Right atrium auricular region (tissue), 2 donors: ENCODE measurements around the gene ERGIC1. TPM values are rescaled to one million over a fixed set of nuclear protein-coding genes. Genes with fewer than 3 reads are reported as not detected.
A peak's percentile ranks its signal among the peaks of the same experiment; 100 is the strongest.

Source experiments
- DNase-seq: peaks from one replicate; pipeline ENCODE4 v3.0.0-alpha.2; 2019; ENCODE audit warnings: low spot score
- H3K27ac ChIP-seq, 2 donors: fragments of 200-600 bp; sonication (generic); 1 replicate in 1 of 2; 2 replicates in 1 of 2; pipeline ENCODE4 v1.5.1; 2016 to 2019
- H3K27me3 ChIP-seq, 2 donors: fragments of 200-600 bp; sonication (generic); one replicate each; pipeline versions ENCODE4 v1.5.1 to v1.6.0; 2017 to 2019
- H3K36me3 ChIP-seq: fragments of 200-600 bp; sonication (generic); one replicate; pipeline ENCODE4 v1.5.1; 2016
- H3K4me1 ChIP-seq, 2 donors: fragments of 200-600 bp; sonication (generic); one replicate each; pipeline versions ENCODE4 v1.5.1 to v1.6.0; 2017 to 2019
- H3K4me3 ChIP-seq, 2 donors: fragments of 200-600 bp; sonication (generic); 1 replicate in 1 of 2; 2 replicates in 1 of 2; pipeline ENCODE4 v1.5.1; 2017 to 2019; ENCODE audit warnings: mild to moderate bottlenecking in 1 of 2, moderate library complexity in 1 of 2
- H3K9me3 ChIP-seq, 2 donors: fragments of 200-600 bp; sonication (generic); one replicate each; pipeline ENCODE4 v1.5.1; 2019
- CTCF ChIP-seq, 2 donors: fragments of 200-600 bp; sonication (generic); IDR thresholded peaks; one replicate each; pipeline ENCODE4 v1.5.1; 2019; ENCODE audit warnings: antibody characterized with exemption in 2 of 2
- total RNA-seq, 2 donors: library from RNA; depleted of rRNA; stranded (reverse); fragments of >200 nt; gene quantifications; one replicate each; pipeline ENCODE4 v1.1.0, GENCODE V29; 2016

ERGIC1 gene
- total RNA-seq, 2 donors from 2014 or later: 70.7 to 113 TPM

- H3K27me3 ChIP-seq: no peaks in the 10 kb centered on the region
- peak overlapping the region; percentile 60 to 66 for H3K27ac ChIP-seq
- no peaks in the 10 kb centered on the region for H3K9me3 ChIP-seq
- peaks cover 17% of the 10 kb centered on the region for H3K36me3 ChIP-seq
- no peak for TF ChIP-seq CTCF (IDR thresholded peaks at IDR 0.05)
- H3K4me1 ChIP-seq: peaks cover 0 to 45% of the 10 kb centered on the region in 2 donors
- DNase-seq: peak; percentile 86
- no peak overlapping the region for H3K4me3 ChIP-seq
Measured at GRCh38 chr5:172886974-172887501, 53.0 kb downstream of the ERGIC1 start.

GRCh38 chr5:172887692-172888091 is 53.6 kb downstream of the ERGIC1 start:
- peak overlapping the region; percentile 60 to 66 for H3K27ac ChIP-seq
- H3K4me3 ChIP-seq: no peak overlapping the region
- TF ChIP-seq CTCF (IDR thresholded peaks at IDR 0.05): no peak
- peaks cover 17% of the 10 kb centered on the region for H3K36me3 ChIP-seq
- no peak for DNase-seq
- H3K27me3 ChIP-seq: no peaks in the 10 kb centered on the region
- H3K9me3 ChIP-seq: no peaks in the 10 kb centered on the region
- H3K4me1 ChIP-seq: peaks cover 0 to 51% of the 10 kb centered on the region in 2 donors

- peaks cover 0 to 54% of the 10 kb centered on the region in 2 donors for H3K4me1 ChIP-seq
- DNase-seq: no peak
- H3K36me3 ChIP-seq: peaks cover 17% of the 10 kb centered on the region
- peak overlapping the region; percentile 84 to 89 for H3K27ac ChIP-seq
- no peaks in the 10 kb centered on the region for H3K9me3 ChIP-seq
- TF ChIP-seq CTCF (IDR thresholded peaks at IDR 0.05): no peak
- no peaks in the 10 kb centered on the region for H3K27me3 ChIP-seq
- H3K4me3 ChIP-seq: no peak overlapping the region
Measured at GRCh38 chr5:172890659-172891058, 56.6 kb downstream of the ERGIC1 start.

GRCh38 chr5:172891716-172892421 is 57.8 kb downstream of the ERGIC1 start:
- Histone ChIP-seq H3K9me3 (no peaks in the 10 kb centered on the region), H3K4me3 (no peak overlapping the region), H3K36me3 (peaks cover 17% of the 10 kb centered on the region), H3K4me1 (peaks cover 0 to 52% of the 10 kb centered on the region in 2 donors), H3K27me3 (no peaks in the 10 kb centered on the region), H3K27ac (peak overlapping the region; percentile 84 to 89)
- no peak for TF ChIP-seq CTCF (IDR thresholded peaks at IDR 0.05)
- DNase-seq: peak; percentile 94

GRCh38 chr5:172892713-172893112 is 58.7 kb downstream of the ERGIC1 start:
- H3K27me3 ChIP-seq: no peaks in the 10 kb centered on the region
- no peak for TF ChIP-seq CTCF (IDR thresholded peaks at IDR 0.05)
- H3K4me3 ChIP-seq: no peak overlapping the region
- DNase-seq: no peak
- H3K36me3 ChIP-seq: peaks cover 17% of the 10 kb centered on the region
- H3K27ac ChIP-seq: peak overlapping the region; percentile 84 to 89
- peaks cover 0 to 52% of the 10 kb centered on the region in 2 donors for H3K4me1 ChIP-seq
- no peaks in the 10 kb centered on the region for H3K9me3 ChIP-seq
